Measurements from ENCODE around the gene SOCS6.

Gene SOCS6

GRCh38 chr18:70288171-70288850 is 534 bp upstream of the SOCS6 start:
- DNase-seq (ENCODE audit: low read depth): no peak

GRCh38 chr18:70289351-70290312 is 787 bp downstream of the SOCS6 start:
- DNase-seq (ENCODE audit: low read depth): no peak

- DNase-seq (ENCODE audit: low read depth): no peak
Observed at GRCh38 chr18:70290482-70291294, 1.8 kb downstream of the SOCS6 start.

- DNase-seq (ENCODE audit: low read depth): no peak
Observed at GRCh38 chr18:70291295-70291574, 2.4 kb downstream of the SOCS6 start.

- DNase-seq (ENCODE audit: low read depth): no peak
Observed at GRCh38 chr18:70292628-70293027, 3.8 kb downstream of the SOCS6 start.

GRCh38 chr18:70293166-70293565 is 4.3 kb downstream of the SOCS6 start:
- DNase-seq (ENCODE audit: low read depth): no peak

- DNase-seq (ENCODE audit: low read depth): no peak
Observed at GRCh38 chr18:70294471-70295191, 5.8 kb downstream of the SOCS6 start.

- no peak for DNase-seq (ENCODE audit: low read depth)
Observed at GRCh38 chr18:70295192-70296188, 6.6 kb downstream of the SOCS6 start.

GRCh38 chr18:70296289-70296688 is 7.4 kb downstream of the SOCS6 start:
- no peak for DNase-seq (ENCODE audit: low read depth)

GRCh38 chr18:70296781-70297180 is 7.9 kb downstream of the SOCS6 start:
- no peak for DNase-seq (ENCODE audit: low read depth)

GRCh38 chr18:70299393-70299792 is 10.5 kb downstream of the SOCS6 start:
- no peak for DNase-seq (ENCODE audit: low read depth)

GRCh38 chr18:70301667-70302066 is 12.8 kb downstream of the SOCS6 start:
- no peak for DNase-seq (ENCODE audit: low read depth)

GRCh38 chr18:70308555-70309294 is 19.9 kb downstream of the SOCS6 start:
- DNase-seq (ENCODE audit: low read depth): no peak

GRCh38 chr18:70310560-70311320 is 21.9 kb downstream of the SOCS6 start:
- no peak for DNase-seq (ENCODE audit: low read depth)

GRCh38 chr18:70311726-70312125 is 22.9 kb downstream of the SOCS6 start:
- no peak for DNase-seq (ENCODE audit: low read depth)

GRCh38 chr18:70313640-70314039 is 24.8 kb downstream of the SOCS6 start:
- no peak for DNase-seq (ENCODE audit: low read depth)

- no peak for DNase-seq (ENCODE audit: low read depth)
Observed at GRCh38 chr18:70314151-70314782, 25.4 kb downstream of the SOCS6 start.

- DNase-seq (ENCODE audit: low read depth): no peak
Observed at GRCh38 chr18:70319187-70319586, 30.3 kb downstream of the SOCS6 start.

GRCh38 chr18:70321616-70322015 is 32.8 kb downstream of the SOCS6 start:
- DNase-seq (ENCODE audit: low read depth): no peak

Measured in activated T-cell treated with anti-CD3 and anti-CD28 coated beads for 1 hour (primary cell).